Measurements from ENCODE around the gene PDLIM1. TPM values are rescaled to one million over a fixed set of nuclear protein-coding genes. Genes with fewer than 3 reads are reported as not detected.

The PDLIM1 gene
- total and polyA plus RNA-seq, 2 of the 8 experiments (the other 6 are each of a cell fraction or from before 2014, with no cell fraction given): 169 to 245 TPM

DNA sequence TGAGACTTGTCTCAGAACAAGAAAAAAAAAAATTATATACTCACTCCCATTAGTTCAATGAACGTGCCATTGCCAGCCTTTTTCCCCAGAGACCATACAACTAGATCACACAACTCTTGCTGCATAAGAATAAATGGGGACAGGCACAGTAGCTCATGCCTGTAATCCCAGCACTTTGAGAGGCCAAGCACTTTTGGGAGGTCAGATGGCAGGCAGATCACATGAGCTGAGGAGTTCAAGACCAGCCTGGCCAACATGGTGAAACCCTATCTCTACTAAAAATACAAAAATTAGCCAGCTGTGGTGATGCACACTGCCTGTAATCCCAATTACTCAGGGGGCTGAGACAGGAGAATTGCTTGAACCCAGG lies 13.6 kb downstream of the PDLIM1 start:
- no peak overlapping the region for H3K4me2 ChIP-seq (ENCODE audit: insufficient read depth in 1 of 2, low read depth in 2 of 2, low read length in 2 of 2)
- no peak overlapping the region for H3K9ac ChIP-seq (replicated peaks in 1 of 4; ENCODE audit: extremely low read depth in 1 of 4, low read depth in 3 of 4, low read length in 3 of 4)
- H4K20me1 ChIP-seq (replicated peaks in 1 of 2; ENCODE audit: control insufficient read depth in 1 of 2, insufficient read depth in 2 of 2, low read length in 2 of 2): peaks cover 0 to 4% of the 10 kb centered on the region in 2 experiments
- CTCF ChIA-PET (ENCODE audit: partially characterized antibody): interaction anchor here (0.7 to 4.1 kb wide), 6 partner anchors 11 to 86 kb away, joined by 3 to 23 read pairs (median 6); no protein-coding TSS in a partner anchor
- H3K79me1 ChIP-seq (ENCODE audit: low read depth, low read length): peaks cover 13% of the 10 kb centered on the region
- no peak overlapping the region for H2BK12ac ChIP-seq (ENCODE audit: low read depth, low read length)
- H3K79me2 ChIP-seq (ENCODE audit: control insufficient read depth in 1 of 2, insufficient read depth in 2 of 2, low read length in 2 of 2): peaks cover 27 to 94% of the 10 kb centered on the region in 2 experiments
- H2BK5ac ChIP-seq (ENCODE audit: low read depth, low read length): no peak overlapping the region
- DNase-seq (ENCODE audit: low read depth in 1 of 2, low spot score in 2 of 2) (peak in 1 of 2 experiments; percentile 23), FAIRE-seq (no peak)
- H3K4me3 ChIP-seq (ENCODE audit: extremely low read depth in 1 of 4, insufficient read depth in 2 of 4, low read depth in 3 of 4, low read length in 4 of 4): no peak overlapping the region
- no peak overlapping the region for H2BK20ac ChIP-seq (ENCODE audit: low read length)
- no peak overlapping the region for H3K4ac ChIP-seq (replicated peaks; ENCODE audit: insufficient read length, low read depth, low read length)
- H3K23me2 ChIP-seq (ENCODE audit: low read depth, low read length): no peaks in the 10 kb centered on the region
- H3K27me3 ChIP-seq (replicated peaks in 1 of 4; ENCODE audit: control insufficient read depth in 3 of 4, extremely low read depth in 1 of 4, insufficient read depth in 3 of 4, low read length in 3 of 4): no peaks in the 10 kb centered on the region
- no peak overlapping the region for H4K8ac ChIP-seq (ENCODE audit: extremely low read depth, insufficient read depth, low read length)
- 89% methylated on average over 1 of the region's 1 CpG; no CpG with 5 or more reads in 1 of the 2 experiments for WGBS, 2 experiments (ENCODE audit: extremely low coverage in 1 of 2, insufficient coverage in 1 of 2, insufficient read length in 1 of 2, insufficient replicate concordance in 2 of 2, low coverage in 1 of 2, low lambda C conversion rate in 2 of 2, missing lambda C conversion rate in 1 of 2)
- no peak overlapping the region for H3K18ac ChIP-seq (ENCODE audit: extremely low read depth, low read length)
- POLR2A ChIA-PET (ENCODE audit: partially characterized antibody): interaction anchor here (4.1 kb wide), 1 partner anchor 11 kb away, joined by 18 read pairs; no protein-coding TSS in a partner anchor
- no peak overlapping the region for H3K23ac ChIP-seq (ENCODE audit: insufficient read length)
- peaks cover 0 to 22% (median 8%) of the 10 kb centered on the region in 4 experiments; a peak in 3 of 7 replicates for H3K4me1 ChIP-seq (replicated peaks in 1 of 4; ENCODE audit: control insufficient read depth in 3 of 4, insufficient read depth in 4 of 4, low read length in 3 of 4)
- no peak overlapping the region for H2BK120ac ChIP-seq (replicated peaks; ENCODE audit: low read depth, low read length)
- H3K56ac ChIP-seq (replicated peaks; ENCODE audit: insufficient read length, low read depth, low read length): no peak overlapping the region
- H3K36me3 ChIP-seq (ENCODE audit: control insufficient read depth in 2 of 4, insufficient read depth in 4 of 4, low read length in 3 of 4): no peaks in the 10 kb centered on the region
- H4K5ac ChIP-seq (ENCODE audit: insufficient read length, low read depth, low read length): no peak overlapping the region
- H2AFZ ChIP-seq (ENCODE audit: low read length): no peak overlapping the region
- H4K91ac ChIP-seq (replicated peaks; ENCODE audit: insufficient read length, low read length): no peak overlapping the region
- H3K27ac ChIP-seq (ENCODE audit: low read depth, low read length): no peak overlapping the region
- H2BK15ac ChIP-seq (ENCODE audit: low read length): no peak overlapping the region
- no peak overlapping the region for H2AK5ac ChIP-seq (ENCODE audit: low read depth, low read length)
- no peak overlapping the region for H3K14ac ChIP-seq (ENCODE audit: insufficient read length)
- H3K9me3 ChIP-seq (ENCODE audit: insufficient read depth in 2 of 2, low read depth in 1 of 2, low read length in 1 of 2): no peaks in the 10 kb centered on the region
- no peak for TF ChIP-seq SRF (IDR thresholded peaks at IDR 0.05; ENCODE audit: low read depth, low read length)
- TF ChIP-seq, protein P1, sequence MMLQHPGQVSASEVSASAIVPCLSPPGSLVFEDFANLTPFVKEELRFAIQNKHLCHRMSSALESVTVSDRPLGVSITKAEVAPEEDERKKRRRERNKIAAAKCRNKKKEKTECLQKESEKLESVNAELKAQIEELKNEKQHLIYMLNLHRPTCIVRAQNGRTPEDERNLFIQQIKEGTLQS (IDR thresholded peaks at IDR 0.05; ENCODE audit: insufficient read depth, low read depth, low read length): no peak

Data from H1 (cell line).